ENCODE measurements around the gene TRIM33. TPM values are rescaled to one million over a fixed set of nuclear protein-coding genes. Genes with fewer than 3 reads are reported as not detected.

Gene TRIM33
- total and polyA plus RNA-seq, 3 donors from 2014 or later = 63.7 to 88.7 (median 67.9) TPM

DNA sequence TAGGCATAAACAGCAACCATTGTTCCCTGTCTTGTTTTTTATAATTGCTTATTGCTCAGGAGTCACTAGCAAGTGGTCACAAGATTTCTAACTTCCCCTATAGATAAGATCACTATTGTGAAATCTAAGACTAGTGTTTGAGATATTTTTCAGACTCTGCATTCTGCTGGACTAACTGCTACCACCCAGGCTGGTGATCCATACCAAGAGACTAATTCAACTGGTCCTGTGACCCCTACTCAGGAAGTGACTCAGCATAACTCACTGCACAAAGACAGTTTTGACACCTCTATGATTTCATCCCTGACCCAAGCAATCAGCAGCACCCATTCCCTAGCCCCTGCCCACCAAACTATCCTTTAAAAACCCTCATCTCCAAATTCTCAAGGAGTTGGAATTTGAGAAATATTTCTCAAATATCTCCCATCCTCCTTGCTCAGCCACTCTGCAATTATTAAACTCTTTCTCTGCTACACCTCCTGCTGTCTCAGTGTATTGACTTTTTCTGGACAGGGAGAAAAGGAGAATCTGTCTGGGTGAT lies 52.7 kb downstream of the TRIM33 start:
- Histone ChIP-seq H3K27me3 (no peaks in the 10 kb centered on the region), H3K9me3 (no peaks in the 10 kb centered on the region), H3K36me3 (ENCODE audit: low read depth, missing control alignments) (no peaks in the 10 kb centered on the region), H3K27ac (no peak overlapping the region), H3K4me1 (no peaks in the 10 kb centered on the region), H3K4me3 (no peak overlapping the region)
- intact Hi-C loops (cut with DNase I; ENCODE audit: low total_unique reads) = no loop called here
- no peak for TF ChIP-seq POLR2A (IDR thresholded peaks at IDR 0.05)
- TF ChIP-seq, protein P1, sequence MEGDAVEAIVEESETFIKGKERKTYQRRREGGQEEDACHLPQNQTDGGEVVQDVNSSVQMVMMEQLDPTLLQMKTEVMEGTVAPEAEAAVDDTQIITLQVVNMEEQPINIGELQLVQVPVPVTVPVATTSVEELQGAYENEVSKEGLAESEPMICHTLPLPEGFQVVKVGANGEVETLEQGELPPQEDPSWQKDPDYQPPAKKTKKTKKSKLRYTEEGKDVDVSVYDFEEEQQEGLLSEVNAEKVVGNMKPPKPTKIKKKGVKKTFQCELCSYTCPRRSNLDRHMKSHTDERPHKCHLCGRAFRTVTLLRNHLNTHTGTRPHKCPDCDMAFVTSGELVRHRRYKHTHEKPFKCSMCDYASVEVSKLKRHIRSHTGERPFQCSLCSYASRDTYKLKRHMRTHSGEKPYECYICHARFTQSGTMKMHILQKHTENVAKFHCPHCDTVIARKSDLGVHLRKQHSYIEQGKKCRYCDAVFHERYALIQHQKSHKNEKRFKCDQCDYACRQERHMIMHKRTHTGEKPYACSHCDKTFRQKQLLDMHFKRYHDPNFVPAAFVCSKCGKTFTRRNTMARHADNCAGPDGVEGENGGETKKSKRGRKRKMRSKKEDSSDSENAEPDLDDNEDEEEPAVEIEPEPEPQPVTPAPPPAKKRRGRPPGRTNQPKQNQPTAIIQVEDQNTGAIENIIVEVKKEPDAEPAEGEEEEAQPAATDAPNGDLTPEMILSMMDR (IDR thresholded peaks at IDR 0.05) = no peak
- no peak for DNase-seq

DNA sequence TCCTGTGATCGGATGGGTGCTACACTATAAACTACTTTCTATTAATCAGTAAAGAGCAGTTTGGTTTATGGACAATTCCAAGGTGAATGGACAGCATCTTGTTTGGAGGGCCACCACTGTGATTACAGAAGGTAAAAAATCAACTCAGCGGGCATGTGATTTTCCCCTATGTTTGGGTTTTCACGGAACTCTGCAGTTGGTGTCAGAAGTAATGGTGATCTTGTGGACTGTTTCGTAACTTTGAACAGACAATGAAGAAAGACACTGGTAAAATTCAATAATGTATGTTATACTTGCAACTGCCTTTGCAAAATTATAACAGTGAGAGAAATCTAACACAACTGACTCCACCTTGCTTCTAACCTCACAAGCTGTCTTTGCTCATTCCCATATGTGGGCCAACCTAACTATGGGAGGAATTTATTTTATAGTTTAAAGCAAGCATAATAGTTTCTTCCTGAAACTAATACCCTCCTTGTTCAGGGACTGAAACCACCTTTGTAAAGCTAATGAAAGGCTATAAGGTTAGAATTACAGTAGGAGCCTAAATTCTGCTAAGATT lies 53.2 kb downstream of the TRIM33 start:
- Histone ChIP-seq H3K27me3 (no peaks in the 10 kb centered on the region), H3K9me3 (no peaks in the 10 kb centered on the region), H3K36me3 (ENCODE audit: low read depth, missing control alignments) (no peaks in the 10 kb centered on the region), H3K4me3 (no peak overlapping the region), H3K27ac (no peak overlapping the region), H3K4me1 (no peaks in the 10 kb centered on the region)
- 83 to 85% methylated on average over 4 of the region's 4 CpGs for WGBS, 2 donors
- intact Hi-C loops (cut with DNase I; ENCODE audit: low total_unique reads) = no loop called here
- no peak for TF ChIP-seq POLR2A (IDR thresholded peaks at IDR 0.05)
- TF ChIP-seq, protein P1 (IDR thresholded peaks at IDR 0.05) = no peak
- DNase-seq = no peak

DNA sequence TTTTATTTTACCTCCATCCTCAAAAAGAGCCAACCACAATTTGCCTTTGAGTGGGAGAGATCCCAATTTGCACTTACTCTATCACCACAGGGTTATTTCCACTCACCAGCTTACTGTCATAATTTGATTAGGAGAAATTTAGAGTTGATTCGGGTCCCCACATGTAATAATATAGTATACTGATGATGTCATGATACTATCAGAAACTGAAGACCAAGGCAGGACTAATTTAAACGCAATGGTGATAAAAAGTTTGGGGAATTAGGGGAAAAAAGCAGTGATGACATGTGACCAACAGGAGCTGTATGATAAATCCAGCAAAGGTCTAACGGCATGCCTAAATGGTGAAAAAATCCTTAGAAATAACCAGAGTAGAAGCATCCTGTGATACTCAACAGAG lies 54.4 kb downstream of the TRIM33 start:
- H3K27me3 ChIP-seq = no peaks in the 10 kb centered on the region
- H3K4me3 ChIP-seq = no peak overlapping the region
- H3K36me3 ChIP-seq (ENCODE audit: low read depth, missing control alignments) = no peaks in the 10 kb centered on the region
- H3K4me1 ChIP-seq = no peaks in the 10 kb centered on the region
- intact Hi-C loops (cut with DNase I; ENCODE audit: low total_unique reads) = no loop called here
- WGBS, 2 donors = 94 to 95% methylated on average over 3 of the region's 3 CpGs
- TF ChIP-seq, protein P1 (IDR thresholded peaks at IDR 0.05) = no peak
- no peak for TF ChIP-seq POLR2A (IDR thresholded peaks at IDR 0.05)
- no peak overlapping the region for H3K27ac ChIP-seq
- DNase-seq = no peak
- no peaks in the 10 kb centered on the region for H3K9me3 ChIP-seq

DNA sequence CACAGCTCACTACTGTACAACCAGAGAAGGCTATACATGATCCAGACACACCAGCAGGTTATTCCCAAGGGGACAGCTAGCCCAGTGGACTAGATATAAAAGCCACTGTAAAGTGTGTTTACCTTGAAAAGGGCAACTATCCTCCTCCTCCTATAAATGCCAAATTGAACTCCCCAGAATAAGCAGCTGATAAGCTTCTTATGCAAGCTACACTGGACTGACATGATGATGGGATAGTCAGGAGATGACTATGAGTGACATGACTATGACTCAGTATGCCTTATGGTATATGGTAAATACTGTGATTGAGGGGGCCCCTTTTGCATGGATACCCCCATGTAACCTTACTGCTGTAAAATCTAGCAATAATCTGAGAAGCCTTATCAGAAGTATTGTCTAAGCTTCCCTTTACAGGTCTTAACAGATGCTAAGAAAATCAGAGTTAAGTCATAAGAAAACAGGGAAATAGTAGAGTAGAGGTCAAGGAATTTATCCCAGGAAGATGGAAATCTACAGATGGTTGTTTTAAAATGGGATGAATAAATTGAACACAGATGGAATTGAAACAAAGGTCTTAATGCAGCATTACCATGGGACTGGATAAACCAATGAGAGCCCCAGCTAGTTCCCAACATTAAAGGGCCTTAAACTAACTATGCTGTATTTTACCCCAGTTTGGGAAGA lies 55.8 kb downstream of the TRIM33 start:
- H3K4me1 ChIP-seq = no peaks in the 10 kb centered on the region
- no peaks in the 10 kb centered on the region for H3K27me3 ChIP-seq
- no peaks in the 10 kb centered on the region for H3K9me3 ChIP-seq
- H3K27ac ChIP-seq = no peak overlapping the region
- TF ChIP-seq, protein P1 (IDR thresholded peaks at IDR 0.05) = no peak
- no peak for TF ChIP-seq POLR2A (IDR thresholded peaks at IDR 0.05)
- intact Hi-C loops (cut with DNase I; ENCODE audit: low total_unique reads) = no loop called here
- H3K36me3 ChIP-seq (ENCODE audit: low read depth, missing control alignments) = no peaks in the 10 kb centered on the region
- no peak overlapping the region for H3K4me3 ChIP-seq
- DNase-seq = no peak

DNA sequence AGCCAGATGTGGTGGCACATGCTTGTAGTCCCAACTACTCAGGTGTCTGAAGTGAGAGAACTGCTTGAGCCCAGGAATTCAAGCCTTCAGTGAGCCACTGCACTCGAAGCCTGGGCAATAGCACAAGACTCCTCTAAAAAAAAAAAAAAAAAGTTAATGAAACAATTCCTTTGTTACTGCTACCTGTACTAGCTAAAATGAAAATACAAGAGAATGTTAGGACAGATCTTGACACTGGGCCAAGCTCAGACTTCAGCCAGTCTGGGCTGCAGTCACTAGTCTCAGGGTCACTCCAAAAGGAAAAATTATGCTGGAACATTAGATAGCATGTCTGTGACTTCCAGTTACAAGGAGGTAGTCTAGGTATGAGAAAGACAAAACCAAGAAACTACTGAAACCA lies 56.5 kb downstream of the TRIM33 start:
- Histone ChIP-seq H3K4me1 (no peaks in the 10 kb centered on the region), H3K9me3 (no peaks in the 10 kb centered on the region), H3K4me3 (no peak overlapping the region), H3K36me3 (ENCODE audit: low read depth, missing control alignments) (no peaks in the 10 kb centered on the region), H3K27me3 (no peaks in the 10 kb centered on the region), H3K27ac (no peak overlapping the region)
- TF ChIP-seq POLR2A (IDR thresholded peaks at IDR 0.05) = no peak
- TF ChIP-seq, protein P1 (IDR thresholded peaks at IDR 0.05) = no peak
- intact Hi-C loops (cut with DNase I; ENCODE audit: low total_unique reads) = no loop called here
- DNase-seq = no peak
- 89 to 100% methylated on average over 1 of the region's 1 CpG for WGBS, 2 donors
